Measurements from ENCODE around the gene HIVEP2.

DNA sequence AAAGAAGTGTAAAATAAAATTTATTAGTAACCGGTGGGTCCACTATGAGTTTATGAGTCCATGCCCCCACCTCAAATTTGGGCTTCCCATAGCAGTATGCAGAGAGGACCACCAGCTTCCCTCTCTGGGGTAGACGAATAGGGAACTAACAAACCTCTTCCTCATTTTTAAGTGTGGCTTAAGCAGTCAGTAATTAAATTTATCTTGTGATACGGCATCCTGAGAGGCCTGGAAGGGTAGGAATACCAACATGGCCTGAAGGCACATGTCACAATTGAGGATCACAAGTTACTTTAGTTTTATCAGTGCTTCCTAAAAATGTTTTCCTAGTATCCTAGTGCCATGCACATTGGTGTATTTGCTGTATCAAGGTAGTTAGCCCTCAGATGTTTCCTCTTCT, 239.9 kb downstream of the HIVEP2 start:
- TF ChIP-seq, protein P1, sequence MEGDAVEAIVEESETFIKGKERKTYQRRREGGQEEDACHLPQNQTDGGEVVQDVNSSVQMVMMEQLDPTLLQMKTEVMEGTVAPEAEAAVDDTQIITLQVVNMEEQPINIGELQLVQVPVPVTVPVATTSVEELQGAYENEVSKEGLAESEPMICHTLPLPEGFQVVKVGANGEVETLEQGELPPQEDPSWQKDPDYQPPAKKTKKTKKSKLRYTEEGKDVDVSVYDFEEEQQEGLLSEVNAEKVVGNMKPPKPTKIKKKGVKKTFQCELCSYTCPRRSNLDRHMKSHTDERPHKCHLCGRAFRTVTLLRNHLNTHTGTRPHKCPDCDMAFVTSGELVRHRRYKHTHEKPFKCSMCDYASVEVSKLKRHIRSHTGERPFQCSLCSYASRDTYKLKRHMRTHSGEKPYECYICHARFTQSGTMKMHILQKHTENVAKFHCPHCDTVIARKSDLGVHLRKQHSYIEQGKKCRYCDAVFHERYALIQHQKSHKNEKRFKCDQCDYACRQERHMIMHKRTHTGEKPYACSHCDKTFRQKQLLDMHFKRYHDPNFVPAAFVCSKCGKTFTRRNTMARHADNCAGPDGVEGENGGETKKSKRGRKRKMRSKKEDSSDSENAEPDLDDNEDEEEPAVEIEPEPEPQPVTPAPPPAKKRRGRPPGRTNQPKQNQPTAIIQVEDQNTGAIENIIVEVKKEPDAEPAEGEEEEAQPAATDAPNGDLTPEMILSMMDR (IDR thresholded peaks at IDR 0.05), result no peak
- TF ChIP-seq POLR2A (IDR thresholded peaks at IDR 0.05), result no peak

Measured in esophagus squamous epithelium (tissue), 4 donors.